HG03175 (cell line): ENCODE results near the gene OBSCN.

ENCODE experiments used
- ATAC-seq: cut with Tn5 transposase; IDR thresholded peaks from one replicate; pipeline ENCODE4 v1.9.1; 2021; ENCODE audit warnings: mild to moderate bottlenecking, moderate library complexity; ENCODE audit not compliant: unreplicated experiment

The OBSCN gene

DNA sequence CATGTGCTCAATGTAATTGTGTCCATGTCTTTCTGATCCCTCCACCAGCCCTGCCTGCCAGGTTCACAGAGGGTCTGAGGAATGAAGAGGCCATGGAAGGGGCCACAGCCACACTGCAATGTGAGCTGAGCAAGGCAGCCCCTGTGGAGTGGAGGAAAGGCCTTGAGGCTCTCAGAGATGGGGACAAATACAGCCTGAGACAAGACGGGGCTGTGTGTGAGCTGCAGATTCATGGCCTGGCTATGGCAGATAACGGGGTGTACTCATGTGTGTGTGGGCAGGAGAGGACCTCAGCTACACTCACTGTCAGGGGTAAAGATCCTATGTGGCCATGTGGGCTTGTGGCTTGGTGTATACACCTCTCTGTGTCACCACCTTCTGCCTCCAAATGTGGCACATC lies 91.4 kb downstream of the OBSCN start:
- no peak for ATAC-seq

DNA sequence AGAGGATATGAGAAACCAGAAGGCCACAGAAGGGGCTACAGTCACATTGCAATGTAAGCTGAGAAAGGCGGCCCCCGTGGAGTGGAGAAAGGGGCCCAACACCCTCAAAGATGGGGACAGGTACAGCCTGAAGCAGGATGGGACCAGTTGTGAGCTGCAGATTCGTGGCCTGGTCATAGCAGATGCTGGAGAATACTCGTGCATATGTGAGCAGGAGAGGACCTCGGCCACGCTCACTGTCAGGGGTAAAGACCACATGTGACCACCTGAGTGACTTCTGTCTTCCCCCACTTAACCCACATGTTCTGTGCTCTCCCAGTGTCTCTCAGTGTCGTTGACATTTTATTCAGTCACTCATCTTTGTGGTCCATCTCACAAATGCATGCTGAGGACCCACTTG lies 92.1 kb downstream of the OBSCN start:
- no peak for ATAC-seq

DNA sequence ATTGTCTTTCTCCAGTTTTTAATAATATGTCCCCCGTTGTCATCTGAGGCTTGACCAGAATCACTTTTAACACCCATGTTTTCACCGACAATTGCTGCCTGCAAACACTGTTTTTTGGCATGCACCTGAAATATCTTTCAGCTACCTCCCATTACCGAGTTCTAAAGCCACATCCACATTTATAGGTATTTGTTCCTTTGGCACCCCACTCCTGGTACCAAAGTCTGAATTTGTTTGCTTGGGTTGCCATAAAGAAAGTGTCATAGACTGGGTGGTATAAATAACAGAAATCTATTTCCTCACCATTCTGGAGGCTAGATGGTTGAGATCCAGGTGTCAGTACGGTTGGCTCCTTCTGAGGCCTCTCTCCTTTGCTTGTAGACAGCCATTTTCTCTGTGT lies 94.2 kb downstream of the OBSCN start:
- ATAC-seq = no peak

DNA sequence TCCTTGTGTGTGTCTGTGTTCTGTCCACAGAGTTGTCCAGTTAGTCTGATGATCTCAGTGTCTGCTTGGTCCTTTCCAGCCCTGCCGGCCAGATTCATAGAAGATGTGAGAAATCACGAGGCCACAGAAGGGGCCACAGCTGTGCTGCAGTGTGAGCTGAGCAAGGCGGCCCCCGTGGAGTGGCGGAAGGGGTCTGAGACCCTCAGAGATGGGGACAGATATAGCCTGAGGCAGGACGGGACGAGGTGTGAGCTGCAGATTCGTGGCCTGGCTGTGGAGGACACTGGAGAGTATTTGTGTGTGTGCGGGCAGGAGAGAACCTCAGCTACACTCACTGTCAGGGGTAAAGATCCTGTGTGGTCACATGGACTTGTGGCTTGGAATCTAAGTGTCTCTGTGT lies 95.8 kb downstream of the OBSCN start:
- no peak for ATAC-seq

DNA sequence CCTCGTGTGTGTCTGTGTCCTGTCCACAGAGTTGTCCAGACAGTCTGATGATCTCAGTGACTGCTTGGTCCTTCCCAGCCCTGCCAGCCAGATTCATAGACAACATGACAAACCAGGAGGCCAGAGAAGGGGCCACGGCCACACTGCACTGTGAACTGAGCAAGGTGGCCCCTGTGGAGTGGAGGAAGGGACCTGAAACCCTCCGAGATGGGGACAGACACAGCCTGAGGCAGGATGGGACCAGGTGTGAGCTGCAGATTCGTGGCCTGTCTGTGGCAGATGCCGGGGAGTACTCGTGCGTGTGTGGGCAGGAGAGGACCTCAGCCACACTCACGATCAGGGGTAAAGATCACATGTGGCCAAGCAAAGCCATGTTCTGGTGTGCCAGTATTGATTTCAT lies 96.4 kb downstream of the OBSCN start:
- ATAC-seq = no peak

DNA sequence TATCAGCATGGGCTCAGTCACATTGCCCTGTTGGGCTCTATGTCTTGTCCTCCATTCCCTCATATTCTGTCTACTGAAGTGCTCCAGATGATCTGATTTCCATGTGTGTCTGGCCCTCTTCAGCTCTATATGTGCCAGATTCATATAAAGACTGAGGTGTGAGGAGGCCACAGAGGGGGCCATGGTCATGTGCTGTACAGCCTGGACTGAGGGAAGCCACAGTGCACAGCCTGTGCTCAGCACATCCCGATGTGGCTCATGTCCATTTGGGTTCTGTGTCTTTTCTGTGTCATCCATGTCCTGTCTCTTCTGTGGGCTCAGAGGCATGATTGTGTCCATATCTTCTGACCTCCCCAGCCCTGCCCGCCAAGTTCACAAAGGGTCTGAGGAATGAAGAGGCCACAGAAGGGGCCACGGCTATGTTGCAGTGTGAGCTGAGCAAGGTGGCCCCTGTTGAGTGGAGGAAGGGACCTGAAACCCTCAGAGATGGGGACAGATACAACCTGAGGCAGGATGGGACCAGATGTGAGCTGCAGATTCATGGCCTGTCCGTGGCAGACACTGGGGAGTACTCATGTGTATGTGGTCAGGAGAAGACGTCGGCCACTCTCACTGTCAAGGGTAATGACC lies 97.0 kb downstream of the OBSCN start:
- no peak for ATAC-seq

DNA sequence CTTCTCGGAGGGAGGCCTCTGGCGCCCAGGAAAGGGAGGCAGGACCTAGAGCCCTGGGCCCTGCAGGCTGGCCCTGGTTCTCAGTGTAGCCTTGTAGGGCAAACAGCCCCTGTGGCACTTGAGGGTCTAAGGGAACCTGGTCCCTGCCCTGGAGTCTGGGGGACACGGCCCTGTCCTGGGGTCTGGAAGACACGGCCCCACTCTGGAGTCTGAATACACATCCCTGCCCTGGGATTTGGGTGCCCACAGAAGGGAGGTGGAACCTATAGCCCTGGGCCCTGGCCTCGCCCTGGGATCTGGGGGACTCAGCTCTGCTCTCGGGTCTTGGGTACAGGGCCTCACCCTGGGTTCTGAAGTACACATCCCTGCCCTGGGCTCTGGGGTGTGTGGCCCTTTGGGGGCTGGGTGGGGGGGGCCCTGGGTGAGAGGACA lies 97.9 kb downstream of the OBSCN start:
- ATAC-seq = no peak

DNA sequence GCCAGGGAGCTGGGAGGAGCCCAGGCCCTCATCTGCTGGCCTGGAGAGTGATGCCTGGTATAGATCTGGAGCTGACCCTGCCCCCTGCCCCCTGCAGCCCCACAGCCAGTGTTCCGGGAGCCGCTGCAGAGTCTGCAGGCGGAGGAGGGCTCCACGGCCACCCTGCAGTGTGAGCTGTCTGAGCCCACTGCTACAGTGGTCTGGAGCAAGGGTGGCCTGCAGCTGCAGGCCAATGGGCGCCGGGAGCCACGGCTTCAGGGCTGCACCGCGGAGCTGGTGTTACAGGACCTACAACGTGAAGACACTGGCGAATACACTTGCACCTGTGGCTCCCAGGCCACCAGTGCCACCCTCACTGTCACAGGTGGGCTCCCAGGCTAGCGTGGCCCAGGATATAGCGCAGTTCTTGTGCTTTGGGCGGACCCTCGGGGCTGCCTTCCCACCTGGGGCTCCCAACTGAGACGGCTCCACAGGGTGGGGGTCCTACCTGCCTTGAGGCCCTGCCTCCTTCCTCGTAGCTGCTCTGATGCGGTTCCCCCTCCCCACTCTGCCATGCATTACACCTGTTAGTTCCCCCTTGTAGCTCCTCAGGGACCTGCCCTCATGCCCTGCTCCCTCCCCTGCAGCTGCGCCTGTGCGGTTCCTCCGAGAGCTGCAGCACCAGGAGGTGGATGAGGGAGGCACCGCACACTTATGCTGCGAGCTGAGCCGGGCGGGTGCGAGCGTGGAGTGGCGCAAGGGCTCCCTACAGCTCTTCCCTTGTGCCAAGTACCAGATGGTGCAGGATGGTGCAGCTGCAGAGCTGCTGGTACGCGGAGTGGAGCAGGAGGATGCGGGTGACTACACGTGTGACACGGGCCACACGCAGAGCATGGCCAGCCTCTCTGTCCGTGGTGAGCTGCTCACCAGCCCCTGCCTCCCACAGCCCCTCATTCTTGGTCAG lies 98.7 kb downstream of the OBSCN start:
- no peak for ATAC-seq

DNA sequence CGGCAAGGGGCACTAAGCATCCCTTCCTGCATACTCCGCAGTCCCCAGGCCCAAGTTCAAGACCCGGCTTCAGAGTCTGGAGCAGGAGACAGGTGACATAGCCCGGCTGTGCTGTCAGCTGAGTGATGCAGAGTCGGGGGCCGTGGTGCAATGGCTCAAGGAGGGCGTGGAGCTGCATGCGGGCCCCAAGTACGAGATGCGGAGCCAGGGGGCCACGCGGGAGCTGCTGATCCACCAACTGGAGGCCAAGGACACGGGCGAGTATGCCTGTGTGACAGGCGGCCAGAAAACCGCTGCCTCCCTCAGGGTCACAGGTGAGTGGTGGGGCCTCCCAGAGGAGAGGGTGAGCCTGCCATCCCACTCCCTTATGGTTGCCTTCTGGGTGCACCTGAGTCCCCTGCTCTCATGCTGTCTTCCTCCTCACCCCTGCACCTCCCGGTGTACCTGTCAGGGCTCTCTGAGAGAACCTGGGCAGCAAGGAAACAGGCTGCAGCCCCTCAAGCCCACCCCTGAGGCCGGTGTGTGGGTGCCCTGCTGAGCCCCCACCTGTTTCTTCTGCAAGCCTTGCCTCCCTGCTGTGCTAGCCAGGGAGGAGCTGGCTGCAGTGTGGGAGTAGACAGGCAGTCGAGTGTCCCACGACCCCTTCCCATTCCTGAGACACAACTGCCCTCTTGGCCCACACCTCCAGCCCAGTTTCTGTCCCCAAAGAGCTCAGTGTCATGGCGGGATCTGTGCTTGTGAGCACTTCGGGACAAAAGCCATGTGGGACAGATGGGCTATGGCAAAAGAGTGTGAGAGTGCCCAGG lies 99.6 kb downstream of the OBSCN start:
- no peak for ATAC-seq

DNA sequence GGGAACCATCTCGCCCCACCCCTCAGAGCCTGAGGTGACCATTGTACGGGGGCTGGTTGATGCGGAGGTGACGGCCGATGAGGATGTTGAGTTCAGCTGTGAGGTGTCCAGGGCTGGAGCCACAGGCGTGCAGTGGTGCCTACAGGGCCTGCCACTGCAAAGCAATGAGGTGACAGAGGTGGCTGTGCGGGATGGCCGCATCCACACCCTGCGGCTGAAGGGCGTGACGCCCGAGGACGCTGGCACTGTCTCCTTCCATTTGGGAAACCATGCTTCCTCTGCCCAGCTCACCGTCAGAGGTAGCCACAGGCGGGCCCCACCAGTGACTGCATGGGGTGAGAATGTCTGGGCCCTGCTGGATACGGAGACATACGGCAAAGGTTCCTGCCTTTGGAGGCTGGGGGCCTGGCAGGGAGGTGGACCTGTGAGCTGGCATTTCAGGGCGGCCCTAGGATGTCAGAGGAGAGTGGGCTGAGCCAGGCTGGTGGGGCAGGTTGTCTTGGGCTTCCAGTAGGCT lies 100.3 kb downstream of the OBSCN start:
- no peak for ATAC-seq

DNA sequence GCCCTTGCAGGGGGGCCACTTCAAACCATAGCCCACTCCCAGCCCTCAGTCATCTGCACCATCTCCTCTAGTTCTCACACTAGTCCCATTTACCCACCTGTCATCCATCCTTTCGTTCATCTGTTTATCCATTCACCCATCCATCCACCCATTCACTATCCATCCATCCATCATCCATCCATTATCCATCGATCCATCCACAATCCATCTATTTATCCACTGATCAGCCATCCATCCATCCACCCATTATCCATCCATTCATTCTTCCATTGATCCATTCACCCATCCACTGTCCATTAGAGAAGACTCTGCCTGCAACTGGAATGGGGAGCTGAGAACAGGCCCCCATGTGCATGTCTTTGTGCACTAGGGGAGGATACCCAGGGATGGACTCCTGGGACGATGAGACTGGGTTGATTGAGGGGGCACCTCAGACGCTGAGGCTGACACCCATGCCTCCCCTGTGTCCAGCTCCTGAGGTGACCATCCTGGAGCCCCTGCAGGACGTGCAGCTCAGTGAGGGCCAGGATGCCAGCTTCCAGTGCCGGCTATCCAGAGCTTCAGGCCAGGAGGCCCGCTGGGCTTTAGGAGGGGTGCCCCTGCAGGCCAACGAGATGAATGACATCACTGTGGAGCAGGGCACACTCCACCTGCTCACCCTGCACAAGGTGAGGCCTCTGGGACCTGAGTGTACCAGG lies 100.9 kb downstream of the OBSCN start:
- no peak for ATAC-seq

DNA sequence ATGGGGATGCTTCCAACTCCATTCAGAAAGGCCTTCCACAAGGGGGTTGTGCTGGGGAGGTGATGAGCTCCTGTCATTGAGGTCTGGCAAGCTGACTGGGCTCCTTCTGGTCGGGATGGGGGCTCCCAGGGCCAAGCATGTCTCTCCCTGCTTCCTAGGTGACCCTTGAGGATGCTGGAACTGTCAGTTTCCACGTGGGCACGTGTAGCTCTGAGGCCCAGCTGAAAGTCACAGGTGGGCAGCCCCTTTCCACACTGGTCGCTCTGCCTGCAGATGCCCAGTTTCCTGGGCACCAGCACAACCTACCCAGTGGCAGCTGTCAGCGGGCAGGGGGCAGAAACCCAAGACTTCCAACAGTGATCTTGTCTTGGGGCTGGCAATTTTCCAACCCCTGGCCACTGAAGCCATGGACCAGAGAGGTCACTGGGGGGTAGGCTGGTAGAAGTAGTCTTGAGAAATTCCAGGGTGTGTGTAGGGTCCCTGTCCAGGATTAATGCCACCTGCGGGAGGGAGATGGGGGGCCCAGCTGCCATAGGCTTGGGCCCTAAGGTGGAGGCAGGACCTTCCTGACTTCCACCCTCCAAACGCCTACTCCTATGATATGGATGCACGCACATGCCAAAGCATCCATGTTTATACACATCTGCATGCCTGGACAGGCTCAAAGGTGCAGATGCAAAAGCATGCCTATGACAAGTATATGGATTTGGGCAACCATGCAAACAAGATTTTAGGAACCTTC lies 101.7 kb downstream of the OBSCN start:
- no peak for ATAC-seq

DNA sequence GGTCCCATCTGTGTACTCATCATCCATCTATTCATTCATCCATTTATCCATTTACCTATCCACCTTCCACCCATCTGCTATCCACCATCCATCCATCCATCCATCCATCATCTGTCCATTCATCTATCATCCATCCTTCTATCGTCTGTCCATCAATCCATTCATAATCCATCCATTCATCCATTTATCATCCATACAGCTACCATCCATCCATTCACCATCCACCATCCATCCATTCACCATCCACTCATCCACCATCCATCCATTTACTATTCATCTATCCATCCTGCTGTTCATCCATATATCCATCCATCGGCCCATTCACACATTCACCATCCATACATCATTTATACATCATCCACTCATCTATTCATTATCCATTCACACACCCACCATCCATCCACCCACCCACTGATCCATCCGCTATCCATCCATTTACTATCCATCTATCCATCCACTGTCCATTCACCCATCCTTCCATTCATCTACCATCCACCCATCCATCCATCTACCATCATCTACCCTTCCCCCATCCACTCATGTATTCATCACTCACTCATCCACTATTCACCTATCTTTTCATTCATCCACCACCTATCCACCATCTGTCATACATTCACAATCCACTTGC lies 102.4 kb downstream of the OBSCN start:
- no peak for ATAC-seq

DNA sequence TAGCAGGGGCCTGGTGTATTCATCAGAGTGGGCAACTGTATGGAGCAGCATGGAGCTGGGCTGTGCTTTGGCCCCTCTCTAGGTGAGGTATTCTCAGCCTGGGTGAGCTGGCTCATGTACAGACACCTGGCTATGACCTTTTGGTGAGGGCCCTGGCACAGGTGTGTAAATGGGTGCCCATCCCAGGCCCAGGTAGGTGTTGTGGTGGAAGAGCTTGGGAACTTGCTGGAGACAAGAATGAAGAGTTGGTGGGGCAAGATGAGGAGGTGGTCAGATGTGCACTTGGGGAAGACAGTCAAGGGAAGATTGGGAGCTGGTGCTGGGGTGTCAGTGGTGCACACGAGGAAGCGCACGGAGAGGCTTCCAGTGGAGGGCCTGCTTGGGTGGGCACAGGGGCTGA lies 103.2 kb downstream of the OBSCN start:
- ATAC-seq = no peak

DNA sequence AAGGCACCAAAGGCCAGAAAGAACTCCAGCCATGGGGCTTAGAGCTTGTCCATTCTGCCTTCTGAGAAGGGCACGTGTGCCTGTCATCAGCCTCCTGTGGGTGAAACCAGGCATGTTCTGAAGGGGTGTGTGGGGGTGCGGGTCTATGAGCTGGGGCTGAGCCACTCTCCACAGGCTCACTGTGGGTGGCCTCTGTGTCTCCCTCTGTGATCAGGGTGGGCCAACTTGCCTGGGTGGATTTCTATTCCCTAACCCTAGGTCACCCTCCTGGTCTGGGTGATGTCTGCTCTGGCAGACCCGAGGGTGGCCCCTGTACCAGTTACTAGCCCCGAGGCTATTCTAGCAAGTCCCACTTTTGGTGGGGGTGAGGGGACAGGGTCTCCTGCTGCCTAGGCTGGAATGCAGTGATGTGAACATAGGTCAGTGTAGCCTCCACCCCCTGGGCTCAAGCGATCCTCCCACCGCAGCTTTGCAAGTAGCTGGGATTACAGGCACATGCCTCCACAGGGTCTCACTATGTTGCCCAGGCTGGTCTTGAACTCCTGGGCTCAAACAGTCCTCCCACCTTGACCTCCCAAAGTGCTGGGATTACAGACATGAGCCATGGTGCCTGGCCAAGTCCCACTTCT lies 104.4 kb downstream of the OBSCN start:
- ATAC-seq = no peak

DNA sequence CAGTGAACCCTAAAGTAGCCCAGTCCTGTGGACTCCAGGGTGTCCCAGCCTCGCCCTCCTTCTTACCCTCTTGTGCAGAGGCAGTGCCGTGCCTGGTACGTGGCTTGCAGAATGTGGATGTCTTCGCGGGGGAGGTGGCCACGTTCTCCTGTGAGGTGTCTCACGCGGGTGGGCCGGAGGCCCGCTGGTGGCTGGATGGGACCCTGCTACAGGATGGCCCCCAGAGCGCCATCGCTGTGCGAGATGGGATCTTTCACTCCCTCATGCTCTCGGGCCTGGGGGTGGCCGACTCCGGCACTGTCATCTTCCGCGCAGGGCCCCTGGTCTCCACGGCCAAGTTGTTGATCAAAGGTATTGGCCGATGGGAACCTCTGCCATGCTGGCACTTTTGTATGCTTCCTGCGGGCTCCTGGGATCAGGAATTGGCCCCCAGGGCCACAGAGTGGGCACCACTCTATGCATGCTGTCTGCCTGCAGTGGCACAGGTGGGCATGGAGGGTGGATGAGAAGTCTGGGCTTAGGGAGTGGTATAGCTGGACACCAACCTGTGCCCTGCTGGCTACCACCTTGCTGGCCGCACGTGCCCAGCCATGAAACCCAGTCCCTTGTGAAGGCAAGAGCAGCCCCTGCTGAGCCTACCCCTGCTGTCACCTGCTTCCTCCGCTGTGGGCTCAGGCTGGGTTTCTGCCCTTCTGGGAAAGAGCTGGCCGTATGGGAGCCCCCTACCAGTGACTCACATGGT lies 105.9 kb downstream of the OBSCN start:
- no peak for ATAC-seq

DNA sequence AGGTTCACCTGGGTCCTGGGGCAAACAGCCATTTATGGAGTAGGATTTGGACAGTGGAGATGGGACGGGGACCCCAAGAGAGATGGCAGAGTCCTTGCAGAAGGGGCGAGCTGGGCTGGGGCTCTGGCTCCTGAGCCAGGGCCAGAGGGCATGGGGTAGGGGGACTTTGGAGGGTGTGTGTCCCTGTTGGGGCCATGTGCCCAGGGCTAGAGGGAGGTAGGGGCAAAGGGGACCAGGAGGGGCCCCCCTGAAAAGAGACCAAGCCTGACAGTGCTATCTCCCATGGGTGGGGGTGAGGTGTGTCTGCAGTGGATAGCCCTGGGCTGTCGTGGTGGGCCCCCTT lies 106.4 kb downstream of the OBSCN start:
- ATAC-seq = no peak

DNA sequence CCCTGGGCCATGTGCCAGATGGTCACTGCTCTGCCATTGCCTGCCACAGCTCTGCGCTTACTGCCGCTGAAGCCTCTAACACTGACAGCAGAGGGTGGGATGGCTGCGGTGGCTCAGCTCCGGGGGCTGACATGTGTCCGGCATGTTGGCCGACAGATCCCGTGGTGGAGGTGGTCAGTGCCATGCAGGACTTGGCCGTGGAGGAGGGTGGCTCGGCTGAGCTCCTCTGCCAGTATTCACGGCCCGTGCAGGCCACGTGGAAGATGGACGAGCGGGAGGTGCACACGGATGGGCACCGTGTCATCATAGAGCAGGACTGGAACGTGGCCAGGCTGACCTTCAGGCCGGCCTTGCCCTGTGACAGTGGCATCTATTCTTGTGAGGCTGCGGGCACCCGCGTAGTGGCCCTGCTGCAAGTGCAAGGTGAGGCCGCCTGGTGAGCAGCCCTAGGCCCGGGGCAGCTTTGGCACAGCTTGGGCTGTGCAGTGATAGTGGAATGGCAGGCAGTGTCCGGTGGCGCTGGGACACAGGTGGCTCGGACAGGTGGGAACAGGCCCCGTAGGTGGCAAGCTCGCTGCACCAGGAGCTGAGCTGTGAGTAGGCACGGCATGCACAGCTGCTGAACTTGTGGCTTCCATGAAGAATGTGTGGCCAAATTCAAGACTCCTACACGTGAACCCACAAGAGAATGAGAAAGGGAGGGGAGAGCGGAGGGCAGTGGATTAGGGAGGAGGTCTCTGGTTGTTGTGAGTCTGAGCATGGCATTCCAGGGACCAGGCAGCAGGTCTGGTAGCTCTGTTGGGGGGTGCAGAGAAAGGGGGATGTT lies 107.0 kb downstream of the OBSCN start:
- ATAC-seq = no peak
